Stimulated activated CD8-positive, alpha-beta memory T cell treated with anti-CD3 and anti-CD28 coated beads, Interleukin-4, amount 100 ng/mL, for 24 hours (primary cell): ENCODE results near the gene WWOX.

Experiments used
- DNase-seq: peaks from one replicate; pipeline ENCODE4 v3.0.0-alpha.2; 2020; ENCODE audit warnings: low read depth

The WWOX gene

DNA sequence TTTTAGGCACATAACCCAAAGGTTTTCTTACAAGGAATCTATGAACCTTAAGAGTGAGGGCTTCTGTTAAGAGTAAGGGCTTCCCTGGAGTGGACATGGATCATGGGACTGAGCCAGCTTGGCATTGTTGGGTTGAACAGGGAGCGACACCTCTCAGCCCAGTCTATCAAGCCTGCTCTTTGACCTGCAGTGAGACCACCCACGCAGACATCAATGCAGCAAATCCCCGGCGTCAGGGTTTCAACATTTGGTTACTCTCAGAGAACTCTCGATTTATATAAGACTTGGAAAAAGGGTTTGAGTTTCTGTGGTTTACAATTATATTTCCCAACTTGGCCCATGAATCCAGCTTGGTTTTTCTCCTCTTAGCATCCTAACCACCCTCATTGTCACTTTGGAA, 299.9 kb downstream of the WWOX start:
- DNase-seq, result no peak

DNA sequence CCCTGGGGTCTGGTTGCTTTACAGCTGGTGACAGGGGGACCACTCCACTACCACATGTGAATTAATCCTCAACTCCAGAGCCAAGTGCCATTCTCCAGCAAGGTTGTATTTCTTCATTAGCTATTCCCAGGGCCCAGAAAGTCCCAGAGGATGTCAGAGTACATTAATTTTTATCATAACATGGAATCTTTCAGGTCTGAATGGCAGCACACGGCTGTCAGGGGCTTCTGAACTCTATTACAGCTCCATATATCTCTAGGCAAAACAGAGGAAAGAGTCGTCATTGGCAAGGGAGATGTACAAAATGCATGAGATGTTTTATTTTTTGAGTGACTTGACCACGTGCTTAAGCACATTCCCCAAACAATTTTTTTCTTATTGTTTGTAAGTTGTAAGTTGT, 303.4 kb downstream of the WWOX start:
- DNase-seq, result no peak

DNA sequence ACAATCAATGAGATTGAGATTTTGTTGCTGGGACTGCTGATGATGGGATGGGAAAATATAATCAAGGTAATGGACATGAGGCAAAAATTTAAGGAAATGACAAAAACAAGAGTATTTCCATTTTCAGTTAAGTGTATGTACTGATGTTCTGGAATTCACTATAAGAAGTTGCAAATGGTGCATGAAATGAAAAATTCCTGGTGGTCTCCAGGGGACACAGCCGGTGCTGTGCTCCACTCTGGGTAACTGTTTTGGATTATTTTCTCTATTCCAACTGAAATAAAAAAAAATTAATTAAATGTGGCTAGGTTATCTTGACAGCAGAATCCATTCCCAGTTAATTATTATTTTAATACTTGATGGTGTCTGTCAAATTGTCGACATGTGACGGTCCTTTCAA, 305.6 kb downstream of the WWOX start:
- DNase-seq, result no peak

DNA sequence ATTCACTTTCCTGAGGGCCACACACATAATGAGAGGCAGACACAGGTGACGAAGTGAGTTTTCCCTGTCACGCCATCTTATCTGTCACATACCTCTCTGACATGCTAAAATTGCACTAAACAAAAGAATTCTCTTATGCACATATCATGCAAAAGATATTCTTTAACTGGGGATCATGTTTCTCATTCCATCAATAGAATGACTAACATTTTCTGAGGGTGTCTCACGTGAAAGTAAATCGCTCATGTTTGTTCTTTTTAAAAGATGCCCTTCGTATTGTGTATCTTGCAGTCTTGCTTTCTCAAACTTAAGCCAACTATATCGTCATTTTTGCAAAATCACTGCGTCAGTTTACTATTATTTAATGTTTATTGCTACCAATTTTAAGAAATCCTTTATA, 306.4 kb downstream of the WWOX start:
- no peak for DNase-seq

DNA sequence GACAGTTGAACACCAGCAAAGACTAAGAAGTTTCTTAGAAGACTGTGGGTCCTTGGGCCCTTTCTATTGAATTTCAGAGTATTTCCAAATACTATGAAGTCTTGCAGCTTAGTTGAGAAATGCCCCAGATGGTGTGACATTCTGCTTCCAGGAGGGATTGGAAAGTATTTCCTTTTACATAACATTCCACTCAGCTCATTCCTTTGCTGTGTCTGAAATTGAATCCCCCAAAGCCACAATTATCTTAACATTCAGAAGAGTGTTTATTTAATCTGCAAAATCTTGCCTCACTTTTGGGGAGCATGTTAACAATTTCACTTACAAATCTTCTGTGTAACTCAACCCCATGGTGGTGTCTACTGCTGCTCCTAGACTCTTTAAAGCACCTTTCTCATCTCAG, 307.7 kb downstream of the WWOX start:
- DNase-seq, result no peak

DNA sequence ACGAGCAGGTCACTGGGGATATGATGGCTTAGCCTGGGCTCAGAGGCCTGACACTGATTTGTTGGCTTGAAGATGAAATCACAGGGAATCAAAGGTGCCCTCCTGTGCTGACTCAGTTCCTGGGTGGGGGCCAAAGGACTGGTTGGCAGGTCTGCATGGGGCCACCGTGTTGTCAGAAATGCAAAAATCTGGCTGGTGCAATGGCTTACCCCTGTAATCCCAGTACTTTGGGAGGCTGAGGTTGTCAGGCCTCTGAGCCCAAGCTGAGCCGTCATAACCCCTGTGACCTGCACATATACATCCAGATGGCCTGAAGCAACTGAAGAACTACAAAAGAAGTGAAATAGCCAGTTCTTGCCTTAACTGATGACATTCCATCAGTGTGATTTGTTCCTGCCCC, 314.2 kb downstream of the WWOX start:
- DNase-seq, result no peak

DNA sequence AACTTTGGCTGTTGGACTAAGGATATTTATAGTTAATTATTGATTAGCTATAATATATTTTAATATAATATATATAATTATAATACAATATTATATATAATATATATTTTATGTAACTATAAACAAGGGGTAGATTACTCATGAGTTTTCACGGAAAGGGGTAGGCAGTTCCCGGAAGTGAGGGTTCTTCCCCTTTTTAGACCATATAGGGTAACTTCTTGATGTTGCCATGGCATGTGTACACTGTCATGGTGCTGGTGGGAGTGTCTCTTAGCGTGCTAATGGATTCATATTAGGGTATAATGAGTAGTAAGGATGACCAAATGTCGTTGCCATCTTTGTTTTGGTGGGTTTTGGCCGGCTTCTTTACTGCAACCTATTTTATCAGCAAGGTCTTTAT, 315.6 kb downstream of the WWOX start:
- DNase-seq, result no peak

DNA sequence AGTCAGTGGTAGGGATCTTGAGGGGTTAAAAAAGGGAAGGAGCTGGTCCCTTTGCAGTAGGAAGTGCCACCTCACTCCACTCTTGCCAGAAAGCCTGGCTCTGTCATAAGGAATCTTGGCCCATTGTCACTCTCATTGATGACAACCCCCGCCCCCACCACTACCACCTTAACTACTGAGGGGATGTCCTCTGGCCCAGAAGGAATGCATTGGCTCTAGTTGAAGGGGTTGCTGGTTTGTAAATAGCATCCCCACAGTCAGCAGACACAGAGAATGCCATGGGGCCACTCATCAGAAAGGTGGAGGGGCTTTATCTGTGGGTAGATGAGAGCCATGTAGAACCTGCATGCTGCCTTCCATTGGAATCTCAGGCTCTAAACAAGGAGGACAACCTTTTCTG, 316.2 kb downstream of the WWOX start:
- no peak for DNase-seq

DNA sequence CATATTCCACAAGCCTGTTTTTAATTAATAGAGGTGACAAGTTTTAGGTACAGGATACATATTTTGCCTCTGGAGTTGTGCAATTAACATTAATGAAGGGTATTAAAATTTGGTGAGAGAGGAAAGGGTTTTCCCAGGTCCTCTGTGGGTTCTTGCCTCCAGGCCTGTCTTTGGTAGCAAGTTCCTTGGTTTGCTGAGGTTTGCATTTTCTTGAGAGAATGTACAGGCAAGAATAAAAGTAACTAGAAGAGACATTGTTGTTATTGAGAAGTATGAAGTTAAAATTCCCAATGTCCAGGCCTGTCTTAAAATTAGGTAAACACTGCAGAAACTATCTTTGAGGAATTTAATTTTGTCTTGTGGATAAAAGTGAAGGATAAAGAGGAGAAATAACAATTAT, 316.9 kb downstream of the WWOX start:
- no peak for DNase-seq

DNA sequence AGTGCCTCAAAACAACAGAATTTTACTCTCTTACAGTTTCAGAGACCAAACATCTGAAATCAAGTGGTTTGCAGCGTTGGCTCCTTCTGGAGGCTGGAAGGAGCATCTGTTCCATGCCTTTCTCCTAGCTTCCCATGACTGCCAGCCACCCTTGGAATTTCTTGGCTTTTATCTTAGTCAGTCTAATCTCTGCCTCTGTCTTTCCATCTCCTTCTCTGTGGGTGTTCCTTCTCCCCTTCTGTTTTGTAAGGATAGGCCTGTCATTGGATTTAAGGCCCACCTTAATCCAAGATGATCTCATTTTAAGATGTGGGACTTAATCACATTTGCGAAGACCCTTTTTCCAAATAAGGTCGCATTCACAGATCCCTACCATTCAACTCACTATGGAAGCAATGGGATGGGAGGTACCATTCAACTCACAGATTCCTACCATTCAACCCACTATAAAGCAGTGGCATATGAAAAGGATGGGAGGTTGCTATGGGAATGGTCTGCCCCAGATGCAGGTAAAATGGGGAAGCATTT, 321.8 kb downstream of the WWOX start:
- no peak for DNase-seq

DNA sequence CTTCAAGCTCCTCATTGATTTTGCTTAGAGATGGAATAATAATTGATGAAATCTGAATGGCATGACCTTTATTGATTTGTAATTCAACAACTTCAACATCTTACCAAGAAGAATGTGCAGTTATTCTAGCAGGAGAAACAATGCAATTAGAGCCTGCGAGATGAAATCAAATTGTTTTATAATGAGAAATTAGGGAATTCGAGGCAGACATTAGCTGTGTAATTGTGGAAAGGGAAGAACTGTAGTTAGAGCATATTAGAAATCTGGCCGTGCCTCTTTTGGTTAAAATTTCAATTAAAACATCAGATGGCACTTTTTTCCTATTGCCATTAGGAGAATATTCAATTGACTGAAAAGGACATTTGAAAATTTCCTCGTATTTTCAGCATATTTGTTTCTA, 325.8 kb downstream of the WWOX start:
- no peak for DNase-seq

DNA sequence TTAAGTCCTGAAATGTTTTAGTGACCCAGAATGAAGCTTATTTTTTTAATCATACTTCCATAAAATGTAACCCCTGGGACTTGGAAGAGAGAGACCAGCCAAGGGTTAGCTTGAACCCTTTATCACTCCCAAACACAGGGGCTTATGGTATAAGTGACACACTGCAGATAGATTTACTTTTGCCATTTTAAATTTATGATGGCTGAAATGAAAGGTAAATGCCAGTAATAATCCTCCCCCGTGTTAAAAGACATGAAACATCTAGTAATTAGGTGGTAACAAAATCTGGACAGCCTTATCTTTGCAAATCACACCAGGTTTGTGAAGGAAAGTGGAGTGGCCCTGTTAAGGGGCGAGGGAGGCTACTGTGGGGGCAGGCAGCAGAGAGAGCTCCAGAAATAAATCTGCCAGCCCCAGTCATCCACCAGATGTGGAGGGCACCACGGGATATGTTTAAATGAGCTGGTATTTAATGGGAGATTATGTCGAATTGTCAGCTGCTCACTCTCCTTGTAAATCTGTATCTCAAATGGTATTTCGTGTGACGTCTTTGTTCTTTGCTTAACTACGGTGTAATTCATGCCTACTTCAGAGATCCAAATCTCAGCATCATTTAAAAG, 326.5 kb downstream of the WWOX start:
- no peak for DNase-seq

DNA sequence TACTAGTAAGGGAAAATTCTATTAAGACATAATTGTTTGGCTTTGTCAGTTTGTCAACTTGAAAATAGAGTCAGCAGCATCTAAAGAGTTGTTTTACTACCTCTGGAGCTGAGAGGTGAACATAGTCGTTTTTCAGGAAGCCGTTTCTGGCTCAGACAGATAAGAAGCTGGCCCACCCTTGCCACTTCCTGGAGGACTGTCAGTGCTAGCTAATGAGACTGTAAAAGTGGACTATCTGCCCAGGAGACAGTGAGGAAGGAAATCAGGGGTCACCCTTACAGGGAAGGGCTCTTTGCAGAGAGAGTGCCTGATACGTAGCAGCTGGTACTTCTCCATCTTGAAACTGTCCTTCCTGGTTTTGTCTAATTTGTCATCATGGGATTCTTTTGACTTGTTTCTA, 328.7 kb downstream of the WWOX start:
- no peak for DNase-seq

DNA sequence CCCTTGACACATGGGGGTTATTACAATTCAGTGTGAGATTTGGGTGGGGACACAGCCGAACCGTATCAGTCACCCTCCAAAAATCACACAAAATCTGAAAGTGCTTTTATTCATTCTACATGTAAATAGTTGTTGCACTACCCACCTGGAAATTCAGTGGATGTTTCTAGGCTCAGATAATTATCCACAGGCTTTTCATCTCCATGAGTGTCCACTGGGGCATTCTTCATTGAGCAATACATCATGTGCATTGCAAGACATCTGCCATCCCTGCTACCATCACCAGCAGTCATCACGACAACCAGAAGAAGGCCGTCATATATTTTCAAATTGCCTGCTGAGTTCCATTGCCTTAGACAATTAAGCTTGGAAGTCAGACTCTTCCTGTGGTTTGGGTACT, 330.8 kb downstream of the WWOX start:
- no peak for DNase-seq

DNA sequence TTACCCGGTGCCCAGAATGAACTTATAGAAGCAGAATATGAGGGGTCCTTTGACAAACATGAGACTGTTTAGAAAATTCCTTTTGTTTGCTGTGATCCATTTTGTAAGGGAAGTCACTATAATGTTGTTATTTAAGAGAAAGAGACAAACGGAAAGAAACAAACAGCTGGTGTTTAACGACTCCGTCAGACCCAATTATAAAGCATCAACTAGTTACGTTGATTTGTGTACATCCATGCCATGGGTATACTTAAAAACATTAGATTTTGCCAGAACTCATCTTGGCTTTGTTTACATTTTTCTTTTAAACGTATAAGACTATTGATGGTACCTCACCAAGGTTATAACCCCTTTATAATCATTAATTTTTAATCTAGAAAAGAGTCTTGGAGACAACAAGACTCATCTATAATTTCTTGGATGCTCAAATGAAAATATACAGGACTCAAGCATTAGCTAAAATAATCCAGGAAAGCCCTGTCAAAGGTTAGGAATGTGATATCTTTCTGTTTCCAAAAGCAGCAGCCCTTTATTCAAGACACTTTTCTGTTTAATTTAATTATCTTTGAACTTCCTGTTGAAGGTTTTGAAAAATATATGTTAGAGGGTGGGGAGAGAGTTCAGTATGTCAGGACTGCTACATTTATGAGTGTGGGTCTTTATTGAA, 331.7 kb downstream of the WWOX start:
- DNase-seq, result no peak

DNA sequence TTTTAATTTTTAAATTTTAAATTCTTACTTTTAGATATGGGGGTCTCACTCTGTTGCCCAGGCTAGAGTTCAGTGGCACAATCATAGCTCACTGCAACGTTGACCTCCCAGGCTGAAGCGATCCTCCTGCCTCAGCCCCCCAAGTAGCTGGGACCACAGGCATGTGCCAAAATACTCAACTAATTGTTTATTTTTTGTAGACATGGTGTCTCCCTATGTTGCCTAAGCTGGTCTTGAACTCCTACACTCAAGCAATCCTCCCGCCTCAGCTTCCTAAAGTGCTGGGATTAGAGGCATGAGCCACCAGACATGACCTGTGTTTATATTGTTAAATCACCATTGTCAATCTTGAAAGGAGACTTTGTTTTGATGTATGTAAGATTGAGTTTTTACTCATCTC, 332.2 kb downstream of the WWOX start:
- DNase-seq, result no peak

DNA sequence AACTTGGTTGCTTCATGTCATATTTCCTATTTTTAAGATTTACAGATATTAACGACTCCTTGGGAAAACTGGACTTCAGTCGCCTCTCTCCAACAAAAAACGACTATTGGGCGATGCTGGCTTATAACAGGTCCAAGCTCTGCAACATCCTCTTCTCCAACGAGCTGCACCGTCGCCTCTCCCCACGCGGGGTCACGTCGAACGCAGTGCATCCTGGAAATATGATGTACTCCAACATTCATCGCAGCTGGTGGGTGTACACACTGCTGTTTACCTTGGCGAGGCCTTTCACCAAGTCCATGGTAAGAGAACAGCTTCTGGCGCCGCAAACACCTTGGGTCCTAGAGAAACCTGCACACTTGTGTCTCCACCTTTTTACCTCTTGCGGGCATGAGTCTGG, 333.0 kb downstream of the WWOX start:
- DNase-seq, result no peak

DNA sequence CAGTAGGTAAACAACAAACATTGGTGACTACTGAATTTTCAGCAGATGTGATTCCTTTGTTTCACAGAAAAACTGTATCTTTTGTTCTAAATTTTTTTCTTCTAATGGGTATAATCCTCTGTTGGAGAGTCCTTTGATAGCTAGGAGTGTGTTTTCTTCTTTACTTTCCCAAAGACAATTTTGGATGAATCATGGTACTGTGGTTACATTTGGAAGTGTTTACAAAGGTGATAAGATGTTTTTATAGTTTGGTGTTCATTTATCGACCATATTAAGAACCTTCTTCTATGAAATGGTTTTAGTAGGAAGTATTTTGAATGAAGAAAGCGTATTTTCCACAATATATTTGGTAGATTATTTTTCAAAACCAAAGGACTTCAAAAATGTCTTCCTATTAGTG, 333.7 kb downstream of the WWOX start:
- no peak for DNase-seq

DNA sequence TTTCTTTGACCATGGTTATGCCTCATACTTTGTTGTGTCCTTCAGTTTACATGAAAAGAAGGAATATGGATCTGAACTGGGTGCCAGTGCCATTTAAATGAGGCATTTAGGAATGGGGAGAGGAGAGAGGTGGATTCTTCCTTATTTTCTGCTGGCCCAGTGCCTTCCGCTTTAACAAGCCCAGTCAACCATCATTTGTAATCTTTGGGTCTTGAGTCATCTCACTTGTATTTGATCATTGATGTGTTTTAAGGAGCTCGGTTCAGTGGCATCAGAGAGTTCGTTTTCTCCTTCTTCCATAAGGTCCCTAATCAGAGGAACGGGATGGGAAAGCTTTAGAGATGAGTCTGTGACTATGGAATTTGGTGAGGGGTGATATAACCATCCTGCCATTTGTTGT, 334.9 kb downstream of the WWOX start:
- no peak for DNase-seq

DNA sequence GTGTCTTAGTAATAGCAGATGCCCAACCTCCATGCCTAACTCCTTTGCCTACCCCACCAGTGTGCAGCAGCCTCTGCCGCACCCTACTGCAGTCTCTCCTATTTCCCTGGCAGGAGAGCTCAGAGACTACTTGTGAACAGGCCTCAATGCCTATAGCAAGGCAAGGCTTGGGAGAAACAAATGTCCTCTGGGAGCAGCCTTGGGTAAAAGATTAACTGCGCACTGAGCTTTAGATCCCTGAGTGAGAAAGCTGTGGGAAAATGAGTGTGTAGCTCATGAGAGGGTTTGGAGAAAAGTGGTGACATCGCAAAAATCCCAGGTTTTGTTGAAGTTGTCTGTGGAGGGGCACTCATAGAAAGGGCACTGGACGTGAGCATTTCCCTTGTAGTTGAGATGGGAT, 335.8 kb downstream of the WWOX start:
- DNase-seq, result no peak

DNA sequence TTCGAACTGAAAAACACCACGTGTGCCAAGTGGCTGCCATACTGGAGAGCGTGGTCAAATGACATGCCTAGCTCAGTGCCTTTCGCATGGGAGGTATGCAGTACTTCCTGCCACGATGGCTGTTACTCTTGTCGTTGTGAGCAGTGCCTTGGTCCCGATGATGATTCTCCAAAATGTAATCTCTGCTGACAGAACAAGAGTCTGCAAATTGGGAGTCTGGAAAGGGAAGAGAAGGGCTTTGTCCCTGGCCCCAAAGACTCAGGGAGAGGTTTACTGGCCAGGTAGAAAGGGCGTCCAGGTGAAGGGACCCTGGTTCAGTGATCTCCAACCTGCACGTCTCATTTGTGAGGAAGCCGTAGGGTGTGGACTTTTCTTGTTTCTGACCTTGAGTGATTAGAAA, 336.6 kb downstream of the WWOX start:
- no peak for DNase-seq

DNA sequence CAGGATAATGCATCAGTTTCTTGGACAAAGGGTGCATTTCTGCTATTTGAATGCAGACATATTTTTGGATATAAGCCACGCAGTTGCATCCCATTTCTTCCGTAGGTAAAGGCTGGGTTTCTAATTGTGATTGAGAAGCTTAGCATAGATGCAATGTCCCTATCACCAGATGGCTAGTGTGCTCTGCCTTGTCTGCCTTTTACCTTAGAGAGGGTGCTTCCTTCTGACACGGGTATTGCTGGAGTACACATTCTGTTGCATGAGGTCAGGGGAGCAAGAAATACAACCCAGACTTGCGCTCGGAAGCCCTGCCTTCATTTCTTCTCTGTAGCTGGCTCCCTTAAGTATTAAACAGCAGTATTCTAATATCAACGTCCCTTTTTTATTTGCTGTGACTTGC, 337.4 kb downstream of the WWOX start:
- DNase-seq, result no peak

DNA sequence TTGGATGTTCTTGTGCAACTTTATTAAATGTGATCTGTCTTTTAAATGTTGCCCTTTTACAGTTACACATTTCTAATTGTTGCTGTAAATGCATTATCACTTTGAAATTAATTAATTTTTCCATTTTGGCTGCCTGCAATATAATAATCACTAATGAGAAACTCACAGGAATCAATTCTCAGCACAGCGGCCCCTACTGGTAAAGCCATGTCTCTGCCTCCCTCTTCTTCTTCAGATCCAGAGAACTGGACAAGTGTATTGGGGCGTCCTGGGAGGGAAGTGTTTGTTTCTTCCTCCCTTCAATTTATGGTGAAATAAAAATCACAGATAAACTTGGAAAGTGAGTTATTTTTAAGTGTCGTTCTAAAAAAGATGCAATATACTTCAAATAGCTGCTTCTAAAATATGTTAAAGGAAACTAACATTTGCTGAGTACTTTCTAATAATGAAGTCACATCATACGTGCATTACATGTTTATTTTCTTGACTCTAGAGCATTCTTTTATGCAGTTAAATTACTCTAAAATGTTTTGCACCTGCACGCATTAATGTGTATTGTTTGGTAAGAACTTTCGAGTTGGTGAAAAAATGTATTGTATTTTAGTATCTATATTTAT, 338.0 kb downstream of the WWOX start:
- DNase-seq, result peak; percentile 4

DNA sequence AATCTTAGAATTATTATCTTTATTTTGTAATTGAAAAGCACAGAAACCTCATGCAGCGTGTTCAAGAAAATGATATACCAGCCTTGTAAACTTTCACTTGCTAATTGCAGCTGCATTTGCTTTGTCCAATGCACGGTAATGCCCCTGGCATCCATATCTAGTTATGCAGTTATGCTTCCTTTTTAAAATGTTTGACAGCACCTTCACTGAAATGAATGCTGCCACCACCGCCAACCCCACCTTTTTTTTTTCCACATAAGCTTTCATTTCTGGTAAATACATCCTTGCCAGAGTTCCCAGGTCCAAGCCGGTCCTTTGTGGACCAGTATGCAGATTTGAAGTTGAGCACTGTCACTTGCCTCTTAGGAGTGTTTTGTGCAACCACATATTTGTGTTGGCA, 338.8 kb downstream of the WWOX start:
- no peak for DNase-seq
